H1 (cell line): ENCODE data around the gene BBX.

Source experiments
- BRCA1 ChIP-seq: IDR thresholded peaks from 2 replicates; pipeline ENCODE4 v1.6.1; 2012; ENCODE audit warnings: low read depth, low read length, improper control_type of control experiment
- CHD1 ChIP-seq: IDR thresholded peaks from 2 replicates; pipeline ENCODE4 v1.6.1; 2012; ENCODE audit warnings: low read depth, low read length, improper control_type of control experiment
- CHD2 ChIP-seq: IDR thresholded peaks from 2 replicates; pipeline ENCODE4 v1.6.1; 2012; ENCODE audit warnings: low read length, improper control_type of control experiment
- EZH2 ChIP-seq: fragments of 200-600 bp; sonication (generic); IDR thresholded peaks from 2 replicates; pipeline ENCODE4 v1.7.1; 2012; ENCODE audit warnings: low read depth, mild to moderate bottlenecking, moderate library complexity, low read length, inconsistent platforms; ENCODE audit not compliant: severe bottlenecking
- FOSL1 ChIP-seq: IDR thresholded peaks from 2 replicates; pipeline ENCODE4 v1.6.1; 2011; ENCODE audit warnings: mild to moderate bottlenecking, low read depth, low read length, moderate library complexity; ENCODE audit not compliant: insufficient read depth
- POLR2A ChIP-seq, 2 experiments: IDR thresholded peaks; 1 replicate in 1 of 2; 2 replicates in 1 of 2; pipeline ENCODE4 v1.6.1; 2011; ENCODE audit warnings: low read depth in 2 of 2, low read length in 2 of 2, mild to moderate bottlenecking in 2 of 2; ENCODE audit errors: control extremely low read depth in 1 of 2
- RAD21 ChIP-seq, 2 experiments: IDR thresholded peaks in 1 of 2; conservative IDR thresholded peaks in 1 of 2; 2 replicates each; pipeline ENCODE4 v1.6.1; 2011; ENCODE audit warnings: low read depth in 2 of 2, low read length in 2 of 2, improper control_type of control experiment in 1 of 2, inconsistent platforms in 1 of 2, mild to moderate bottlenecking in 1 of 2, moderate library complexity in 1 of 2
- TF ChIP-seq, protein P1 (sequence below), 3 experiments: IDR thresholded peaks; 1 replicate in 2 of 3; 2 replicates in 1 of 3; pipeline versions ENCODE4 v1.5.1 to v1.6.1; 2011; ENCODE audit warnings: low read length in 3 of 3, mild to moderate bottlenecking in 3 of 3, inconsistent platforms in 2 of 3, low read depth in 1 of 3, moderate library complexity in 1 of 3; ENCODE audit not compliant: insufficient read depth in 1 of 3; ENCODE audit errors: control extremely low read depth in 1 of 3

DNA sequence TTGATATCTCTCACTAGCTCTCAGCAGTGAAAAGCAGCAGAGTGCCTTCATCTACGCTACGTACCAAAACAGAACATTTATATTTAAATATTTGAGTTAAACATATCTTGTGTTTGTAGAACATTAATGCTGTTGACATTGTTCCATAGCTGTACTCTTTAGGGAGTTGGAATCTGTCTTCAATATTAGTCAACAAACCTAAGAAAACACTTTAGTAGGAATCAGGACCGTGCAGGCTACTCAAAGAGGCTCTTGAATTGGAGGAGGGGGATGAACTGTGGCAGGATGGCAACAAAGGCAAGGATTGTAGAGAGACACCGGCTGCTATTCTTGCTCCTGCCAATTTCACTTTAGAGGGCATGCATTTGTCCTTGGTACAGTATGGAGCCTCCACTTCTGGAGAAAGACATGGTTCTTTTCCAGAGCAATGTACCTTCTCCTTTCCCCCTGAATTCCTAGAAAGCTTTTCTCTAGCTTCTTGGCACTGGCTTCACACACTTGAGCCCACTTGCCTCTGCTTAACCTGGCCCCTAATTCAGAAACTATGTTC lies 302.1 kb downstream of the BBX start:
- TF ChIP-seq POLR2A (IDR thresholded peaks at IDR 0.05; ENCODE audit: control extremely low read depth in 1 of 2, low read depth in 2 of 2, low read length in 2 of 2) (no peak), FOSL1 (no peak), CHD1 (no peak), EZH2 (no peak), BRCA1 (no peak), CHD2 (no peak), RAD21 (IDR thresholded peaks at IDR 0.05 in 1 of 2, conservative IDR thresholded peaks at IDR 0.05 in 1 of 2; ENCODE audit: low read depth in 2 of 2, low read length in 2 of 2) (no peak)
- TF ChIP-seq, protein P1, sequence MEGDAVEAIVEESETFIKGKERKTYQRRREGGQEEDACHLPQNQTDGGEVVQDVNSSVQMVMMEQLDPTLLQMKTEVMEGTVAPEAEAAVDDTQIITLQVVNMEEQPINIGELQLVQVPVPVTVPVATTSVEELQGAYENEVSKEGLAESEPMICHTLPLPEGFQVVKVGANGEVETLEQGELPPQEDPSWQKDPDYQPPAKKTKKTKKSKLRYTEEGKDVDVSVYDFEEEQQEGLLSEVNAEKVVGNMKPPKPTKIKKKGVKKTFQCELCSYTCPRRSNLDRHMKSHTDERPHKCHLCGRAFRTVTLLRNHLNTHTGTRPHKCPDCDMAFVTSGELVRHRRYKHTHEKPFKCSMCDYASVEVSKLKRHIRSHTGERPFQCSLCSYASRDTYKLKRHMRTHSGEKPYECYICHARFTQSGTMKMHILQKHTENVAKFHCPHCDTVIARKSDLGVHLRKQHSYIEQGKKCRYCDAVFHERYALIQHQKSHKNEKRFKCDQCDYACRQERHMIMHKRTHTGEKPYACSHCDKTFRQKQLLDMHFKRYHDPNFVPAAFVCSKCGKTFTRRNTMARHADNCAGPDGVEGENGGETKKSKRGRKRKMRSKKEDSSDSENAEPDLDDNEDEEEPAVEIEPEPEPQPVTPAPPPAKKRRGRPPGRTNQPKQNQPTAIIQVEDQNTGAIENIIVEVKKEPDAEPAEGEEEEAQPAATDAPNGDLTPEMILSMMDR (IDR thresholded peaks at IDR 0.05; ENCODE audit: control extremely low read depth in 1 of 3, insufficient read depth in 1 of 3, low read depth in 1 of 3, low read length in 3 of 3) = no peak
